ENCODE results near the gene PRKCZ. TPM values are rescaled to one million over a fixed set of nuclear protein-coding genes. Genes with fewer than 3 reads are reported as not detected.

Gene PRKCZ
- total RNA-seq, 6 experiments from 2014 or later = 0.55 to 1.4 (median 0.95) TPM

GRCh38 chr1:2038229-2038628 lies 12.0 kb upstream of the PRKCZ start:
- H3K27me3 Mint-ChIP-seq (ENCODE audit: insufficient read depth) = peaks cover 41% of the 10 kb centered on the region
- no peaks in the 10 kb centered on the region for H3K4me1 Mint-ChIP-seq (ENCODE audit: low read depth)
- H3K9me3 Mint-ChIP-seq = no peaks in the 10 kb centered on the region; the same call in 1 of the 2 replicates
- no peak overlapping the region for H3K4me3 Mint-ChIP-seq
- no peak for DNase-seq
- no peak for TF ChIP-seq CTCF (IDR thresholded peaks at IDR 0.05)
- H3K27ac Mint-ChIP-seq = no peak overlapping the region
- no peaks in the 10 kb centered on the region; the same call in 1 of the 2 replicates for H3K36me3 Mint-ChIP-seq (ENCODE audit: low read depth)

GRCh38 chr1:2039251-2039650 lies 11.0 kb upstream of the PRKCZ start:
- no peak overlapping the region for H3K27ac Mint-ChIP-seq
- TF ChIP-seq CTCF (IDR thresholded peaks at IDR 0.05) = no peak
- H3K9me3 Mint-ChIP-seq = no peaks in the 10 kb centered on the region; the same call in 1 of the 2 replicates
- H3K36me3 Mint-ChIP-seq (ENCODE audit: low read depth) = no peaks in the 10 kb centered on the region; the same call in 1 of the 2 replicates
- no peak for DNase-seq
- H3K27me3 Mint-ChIP-seq (ENCODE audit: insufficient read depth) = peaks cover 36% of the 10 kb centered on the region
- no peak overlapping the region for H3K4me3 Mint-ChIP-seq
- no peaks in the 10 kb centered on the region for H3K4me1 Mint-ChIP-seq (ENCODE audit: low read depth)

- TF ChIP-seq CTCF (IDR thresholded peaks at IDR 0.05) = no peak
Measured at GRCh38 chr1:2041305-2041704, 8.9 kb upstream of the PRKCZ start.

GRCh38 chr1:2041887-2042286 lies 8.3 kb upstream of the PRKCZ start:
- no peaks in the 10 kb centered on the region; the same call in 1 of the 2 replicates for H3K36me3 Mint-ChIP-seq (ENCODE audit: low read depth)
- no peaks in the 10 kb centered on the region; the same call in 1 of the 2 replicates for H3K9me3 Mint-ChIP-seq
- peaks cover 35% of the 10 kb centered on the region for H3K27me3 Mint-ChIP-seq (ENCODE audit: insufficient read depth)
- no peak for TF ChIP-seq CTCF (IDR thresholded peaks at IDR 0.05)
- no peak for DNase-seq
- H3K4me1 Mint-ChIP-seq (ENCODE audit: low read depth) = no peaks in the 10 kb centered on the region
- H3K4me3 Mint-ChIP-seq = no peak overlapping the region
- no peak overlapping the region for H3K27ac Mint-ChIP-seq

More at GRCh38 chr1:2041305-2041704, 8.9 kb upstream of the PRKCZ start:
- Mint-ChIP-seq H3K27ac (no peak overlapping the region), H3K36me3 (ENCODE audit: low read depth) (no peaks in the 10 kb centered on the region; the same call in 1 of the 2 replicates), H3K9me3 (no peaks in the 10 kb centered on the region; the same call in 1 of the 2 replicates), H3K4me1 (ENCODE audit: low read depth) (no peaks in the 10 kb centered on the region), H3K27me3 (ENCODE audit: insufficient read depth) (peaks cover 35% of the 10 kb centered on the region), H3K4me3 (no peak overlapping the region)
- no peak for DNase-seq

GRCh38 chr1:2042830-2043773 lies 7.1 kb upstream of the PRKCZ start:
- Mint-ChIP-seq H3K4me1 (ENCODE audit: low read depth) (no peaks in the 10 kb centered on the region), H3K36me3 (ENCODE audit: low read depth) (no peaks in the 10 kb centered on the region; the same call in 1 of the 2 replicates), H3K27me3 (ENCODE audit: insufficient read depth) (peaks cover 31% of the 10 kb centered on the region), H3K27ac (no peak overlapping the region), H3K4me3 (no peak overlapping the region), H3K9me3 (no peaks in the 10 kb centered on the region; the same call in 1 of the 2 replicates)
- no peak for DNase-seq
- no peak for TF ChIP-seq CTCF (IDR thresholded peaks at IDR 0.05)

Data from HFFc6 (cell line).